ENCODE results near the gene XPOT.
A peak's percentile ranks its signal among the peaks of the same experiment; 100 is the strongest.

Gene XPOT

DNA sequence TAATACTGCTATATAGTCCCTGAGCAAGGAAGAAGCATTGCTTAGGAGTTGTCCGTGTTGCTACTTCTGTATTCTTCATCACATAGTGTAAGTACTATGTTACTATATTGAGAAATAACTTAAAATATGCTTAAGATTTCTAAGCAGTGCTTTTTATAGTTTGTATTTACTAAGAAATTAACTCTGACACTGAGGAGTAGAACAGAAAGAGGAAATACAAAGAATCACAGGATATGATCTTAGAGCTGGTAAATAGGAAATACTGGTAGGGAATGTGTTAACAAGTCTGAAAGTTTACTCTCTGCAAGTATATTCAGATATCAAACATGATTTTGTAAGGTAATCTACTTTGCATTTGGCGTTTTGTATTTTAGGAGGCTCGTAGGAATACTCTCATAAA, 15.5 kb downstream of the XPOT start:
- no peak for DNase-seq

DNA sequence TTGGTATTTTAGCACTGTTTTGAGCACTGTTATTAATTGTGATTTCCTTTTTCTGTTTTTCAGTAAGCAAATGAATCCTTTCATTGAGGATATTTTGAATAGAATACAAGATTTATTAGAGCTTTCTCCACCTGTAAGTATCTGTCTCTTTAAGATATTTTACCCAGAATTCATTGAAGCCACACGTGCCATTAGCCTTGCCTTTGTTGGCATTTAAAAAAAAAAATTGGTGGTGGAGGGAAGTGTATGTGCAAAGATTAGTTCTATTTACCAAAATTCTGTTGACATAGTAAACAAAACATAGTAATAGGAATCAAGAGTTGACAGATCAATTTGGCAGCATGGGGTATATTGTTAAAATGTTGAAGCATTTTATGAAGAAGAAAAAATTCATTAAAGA, 23.8 kb downstream of the XPOT start:
- no peak for DNase-seq

DNA sequence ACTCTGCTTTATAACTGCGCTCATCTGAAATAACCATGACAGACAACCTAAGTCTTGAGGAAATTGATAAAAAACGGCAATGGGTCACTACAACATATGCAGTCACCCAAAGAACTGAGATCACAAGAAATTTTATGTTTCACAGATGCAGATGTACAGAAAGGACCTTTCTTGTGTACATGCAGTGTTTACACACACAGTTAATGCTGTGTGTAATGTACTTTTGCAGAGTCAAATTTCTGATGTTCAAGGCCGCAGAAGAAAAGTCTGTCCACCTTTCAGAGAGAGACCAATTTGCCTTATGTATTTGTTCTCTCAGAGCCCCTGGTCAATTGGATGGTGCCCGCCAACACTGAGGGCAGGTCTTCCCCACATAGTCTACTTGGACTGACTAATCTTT, 24.8 kb downstream of the XPOT start:
- no peak for DNase-seq

DNA sequence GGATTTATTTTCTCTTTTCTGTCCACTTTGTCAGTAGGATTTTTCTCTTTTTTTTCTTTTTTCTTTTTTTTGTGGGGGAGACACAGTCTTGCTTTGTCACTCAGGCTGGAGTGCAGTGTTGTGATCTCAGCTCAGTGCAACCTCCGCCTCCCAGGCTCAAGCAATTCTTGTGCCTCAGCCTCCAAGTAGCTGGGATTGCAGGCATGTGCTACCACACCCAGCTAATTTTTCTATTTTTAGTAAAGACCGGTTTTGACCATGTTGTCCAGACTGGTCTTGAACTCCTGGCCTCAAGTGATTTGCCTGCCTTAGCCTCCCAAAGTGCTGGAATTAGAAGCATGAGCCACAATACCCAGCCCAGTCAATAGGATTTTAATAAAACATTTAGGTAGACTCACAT, 26.7 kb downstream of the XPOT start:
- no peak for DNase-seq

DNA sequence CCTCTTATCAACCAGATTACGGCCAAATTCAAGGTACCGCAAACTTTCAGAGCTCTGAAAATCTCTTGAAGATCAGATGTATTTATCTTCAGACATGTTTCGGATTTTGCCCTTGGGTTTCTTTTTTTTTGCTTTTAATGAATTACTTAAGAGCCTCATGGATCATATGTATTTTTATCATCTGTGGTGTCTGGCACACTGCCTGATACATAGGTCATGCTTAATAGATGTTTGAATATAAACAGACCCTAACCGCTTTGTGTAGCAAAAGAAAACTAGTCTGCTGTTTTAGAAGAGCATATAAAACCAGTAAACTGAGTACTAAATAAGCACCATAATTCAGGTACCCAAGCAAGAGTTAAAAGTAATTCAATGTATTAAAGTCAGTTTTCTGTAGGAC, 27.6 kb downstream of the XPOT start:
- no peak for DNase-seq

DNA sequence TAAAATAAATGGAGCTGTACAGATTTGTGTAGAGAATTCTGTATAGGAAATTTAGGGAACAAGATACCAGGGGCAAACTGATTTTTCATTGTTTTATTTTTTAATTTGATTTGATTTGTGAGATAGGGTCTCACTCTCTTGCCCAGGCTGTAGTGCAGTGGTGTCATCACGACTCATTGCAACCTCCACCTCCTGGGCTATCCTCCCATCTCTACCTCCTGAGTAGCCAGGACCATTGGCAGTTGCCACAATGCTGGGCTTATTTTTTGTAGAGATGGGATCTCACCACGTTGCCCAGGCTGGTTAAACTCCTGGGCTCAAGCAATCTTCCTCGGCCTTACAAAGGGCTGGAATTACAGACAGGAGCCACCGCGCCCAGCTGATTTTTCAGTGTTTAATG, 29.7 kb downstream of the XPOT start:
- DNase-seq = no peak

DNA sequence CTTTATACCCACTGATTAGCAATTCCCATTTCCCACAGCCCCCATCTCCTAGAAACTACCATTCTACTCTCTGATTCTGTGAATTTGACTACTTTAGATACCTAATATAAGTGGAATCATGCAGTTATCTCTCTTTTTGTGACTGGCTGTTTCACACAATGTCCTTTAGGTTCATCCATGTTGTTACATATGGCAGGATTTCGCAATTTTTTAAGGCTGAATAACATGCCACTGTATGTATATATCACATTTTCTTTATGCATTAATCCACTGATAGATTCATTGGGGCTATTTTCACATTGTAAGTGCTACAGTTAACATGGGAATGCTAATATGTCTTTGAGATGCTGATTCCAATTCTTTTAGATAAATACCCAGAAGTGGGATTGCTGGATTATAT, 35.9 kb downstream of the XPOT start:
- DNase-seq = no peak

DNA sequence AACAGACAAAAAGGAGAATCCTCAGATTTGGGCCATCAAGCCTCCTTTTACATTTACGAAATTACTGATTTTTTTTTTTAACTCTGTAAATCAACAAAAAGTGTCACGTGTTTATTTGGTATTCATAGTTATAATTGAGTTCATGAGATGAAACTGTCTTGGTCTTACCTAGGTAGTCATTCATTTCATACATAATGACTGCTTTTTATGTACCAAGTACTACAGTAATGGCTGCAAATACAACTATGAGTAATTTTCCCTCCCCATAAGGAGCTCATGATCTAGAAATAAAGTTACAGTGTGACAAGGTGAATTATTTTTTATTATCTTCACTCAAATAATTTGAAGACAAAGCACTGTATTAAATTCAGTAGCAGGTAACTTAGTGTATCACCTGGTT, 41.3 kb downstream of the XPOT start:
- no peak for DNase-seq

DNA sequence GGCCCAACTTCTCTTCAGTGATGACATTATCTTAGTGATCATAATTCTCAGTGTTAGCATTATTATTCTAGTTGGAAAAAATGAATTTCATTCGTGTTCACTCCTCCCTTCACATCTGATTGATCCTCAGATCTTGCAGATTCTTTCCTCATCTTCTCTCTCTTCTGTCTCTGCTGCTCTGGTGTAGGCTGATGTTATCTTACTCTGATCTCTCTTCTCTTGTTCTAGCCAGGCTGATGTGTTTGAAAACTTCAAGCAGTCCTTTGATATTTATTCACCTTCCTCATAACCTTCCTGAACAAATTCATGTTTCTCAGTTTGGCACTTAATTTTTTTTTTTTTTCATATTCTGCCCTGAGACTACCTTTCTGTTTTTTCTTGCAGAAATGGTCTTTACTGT, 42.1 kb downstream of the XPOT start:
- no peak for DNase-seq

DNA sequence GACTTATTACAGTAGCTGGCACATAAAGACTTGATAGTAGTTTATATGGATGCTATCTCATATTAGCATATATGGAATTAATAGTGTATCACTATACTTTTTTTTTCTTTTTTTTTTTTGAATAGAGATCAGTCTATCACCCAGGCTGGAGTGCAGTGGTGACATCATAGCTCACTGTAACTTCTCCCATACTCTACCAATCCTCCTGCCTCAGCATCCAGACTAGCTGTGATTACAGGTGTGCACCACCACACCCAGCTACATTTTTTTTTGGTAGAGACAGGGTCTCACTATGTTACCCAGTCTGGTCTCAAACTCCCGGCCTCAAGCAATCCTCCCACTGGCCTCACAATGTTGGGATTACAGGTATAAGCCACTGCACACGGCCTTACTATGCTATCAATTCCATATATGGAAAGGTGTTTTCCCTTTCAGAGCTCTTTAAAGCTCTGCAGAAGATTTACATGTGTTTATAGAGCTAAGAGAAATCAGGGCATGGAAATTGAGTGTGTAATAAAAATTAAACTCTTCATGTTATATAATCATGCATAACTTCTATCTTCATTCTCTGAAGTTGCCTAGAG, 46.0 kb downstream of the XPOT start:
- no peak for DNase-seq

DNA sequence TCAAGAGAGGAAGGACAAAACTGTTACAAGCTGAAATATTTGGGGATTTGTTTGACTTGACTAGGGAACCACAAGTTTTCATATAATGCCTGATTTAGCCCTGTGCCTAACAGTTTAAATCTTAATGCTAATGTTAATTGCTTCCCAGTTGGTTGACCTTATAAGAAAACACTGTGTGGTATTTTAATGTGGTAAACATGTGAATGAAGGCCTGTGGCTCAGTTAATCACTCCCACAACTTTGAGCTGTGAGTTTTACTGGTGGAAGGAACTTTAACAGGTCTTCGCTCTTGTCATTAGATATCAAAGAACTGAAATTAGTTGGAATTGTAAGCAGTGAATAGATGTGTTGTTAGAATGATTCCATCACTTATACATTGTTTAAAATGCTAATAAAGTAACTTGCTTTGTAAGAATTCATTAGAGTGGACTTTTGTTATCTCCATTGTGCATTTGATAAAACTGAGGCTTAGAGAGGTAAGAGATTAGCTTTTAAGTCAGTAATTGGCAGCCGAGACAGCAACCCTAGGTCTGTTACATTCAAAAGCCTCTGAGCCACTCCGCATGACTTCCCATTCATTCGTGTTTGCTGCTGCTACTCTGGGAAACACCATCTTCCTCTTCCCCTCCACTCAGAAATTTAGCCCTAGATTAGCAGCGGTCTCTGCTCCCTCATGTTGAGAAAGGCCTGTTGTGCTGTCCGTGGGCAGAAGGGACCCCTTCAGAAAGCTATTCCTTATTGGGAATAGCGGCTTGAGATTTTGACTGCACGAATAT, 46.7 kb downstream of the XPOT start:
- DNase-seq = no peak

DNA sequence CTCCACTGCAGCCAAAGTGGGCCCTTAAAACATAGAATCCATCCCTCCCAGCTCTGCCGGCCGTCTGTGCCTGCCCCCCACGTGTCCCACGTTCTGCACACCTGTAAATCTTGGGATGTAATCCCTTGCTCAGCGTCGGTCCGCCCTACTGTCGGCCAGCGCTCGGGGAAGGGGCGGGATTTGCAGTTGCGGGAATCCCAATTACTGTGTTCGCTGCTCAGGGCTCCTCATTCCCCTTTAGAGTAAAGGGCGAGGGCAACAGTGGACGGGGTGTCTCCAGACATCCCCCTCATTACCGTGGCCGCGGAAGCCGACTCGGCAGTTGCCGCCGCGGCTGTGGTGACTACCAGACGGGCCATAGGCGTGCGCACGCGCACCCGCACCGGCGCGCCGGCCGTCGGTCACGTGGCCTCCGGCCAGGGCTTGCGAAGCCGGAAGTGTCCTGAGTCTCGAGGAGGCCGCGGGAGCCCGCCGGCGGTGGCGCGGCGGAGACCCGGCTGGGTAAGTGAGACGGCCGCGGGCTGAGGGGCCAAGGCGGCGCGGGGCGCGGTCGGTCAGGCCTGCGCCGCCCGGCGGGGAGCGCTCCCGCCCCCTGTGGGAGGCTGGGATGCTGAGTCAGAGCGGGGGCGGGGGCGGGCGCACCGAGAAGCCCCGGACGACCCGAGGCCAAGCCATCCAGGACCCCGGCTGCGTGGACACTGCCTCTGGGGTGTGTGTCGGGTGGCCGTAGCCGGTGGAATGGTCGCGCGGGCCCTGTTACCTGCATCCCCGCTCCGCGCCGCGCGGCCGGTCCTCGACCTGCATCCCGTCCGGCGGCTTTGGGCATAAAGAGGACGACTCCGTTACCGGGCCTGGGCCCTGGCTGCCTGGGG, 47.7 kb downstream of the XPOT start, which contains the start of gene TBK1:
TBK1 (plus strand) TSS at position 434 of the 872 bp plus-strand sequence. CDS start 3,751 bp downstream, outside the sequence.
- peak; percentile 90 for DNase-seq

DNA sequence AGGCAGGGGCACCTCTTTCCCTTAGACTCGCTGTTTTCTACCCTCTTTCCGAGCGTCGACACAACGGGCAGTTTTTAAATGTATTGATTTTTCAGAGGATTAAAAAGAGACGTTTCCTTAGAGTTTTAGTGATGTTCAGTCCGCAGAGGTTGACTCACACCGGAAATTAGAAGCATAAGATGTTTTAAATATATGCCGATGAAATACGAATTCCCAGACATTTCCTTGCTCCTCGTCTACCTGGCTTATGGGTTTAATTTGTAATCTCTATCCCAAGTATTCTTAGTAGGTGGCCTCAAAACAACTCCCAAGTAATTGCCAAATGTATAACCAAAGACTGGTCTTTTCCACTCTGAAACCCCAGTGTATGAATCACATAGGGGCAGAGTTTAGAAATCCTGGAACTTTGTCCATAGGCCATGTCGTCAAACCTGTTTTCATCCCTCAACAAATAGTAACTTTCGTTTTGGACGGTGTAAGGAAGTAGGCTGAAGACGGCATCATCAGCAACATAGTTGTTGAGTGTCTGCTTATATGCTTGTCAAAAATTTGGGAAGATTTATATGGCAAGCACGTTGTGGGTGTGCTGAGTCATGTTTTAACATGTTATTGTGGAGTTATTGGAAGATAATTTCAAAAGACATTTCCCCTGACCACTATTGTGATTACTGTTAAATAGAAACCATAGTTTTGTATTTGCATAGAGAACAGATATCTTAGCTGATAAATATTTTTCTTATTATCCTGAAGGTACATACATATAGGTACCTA, 48.6 kb downstream of the XPOT start:
- DNase-seq = no peak

DNA sequence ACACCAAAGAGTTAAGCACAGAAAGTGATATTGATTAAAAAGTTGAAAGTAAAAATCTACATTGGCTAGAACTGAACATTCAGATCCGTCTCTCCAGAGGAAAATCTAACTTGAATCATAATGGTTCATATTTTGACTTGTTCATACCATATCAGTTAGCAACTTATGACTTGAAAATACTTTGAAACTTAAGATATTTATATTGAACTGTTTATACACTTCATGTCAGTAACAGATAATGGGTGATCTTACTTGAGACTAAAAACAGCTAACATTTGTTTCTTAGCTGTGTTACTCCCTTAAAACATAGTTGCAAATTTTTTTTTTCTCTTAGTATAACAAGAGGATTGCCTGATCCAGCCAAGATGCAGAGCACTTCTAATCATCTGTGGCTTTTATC, 51.3 kb downstream of the XPOT start:
- no peak for DNase-seq

DNA sequence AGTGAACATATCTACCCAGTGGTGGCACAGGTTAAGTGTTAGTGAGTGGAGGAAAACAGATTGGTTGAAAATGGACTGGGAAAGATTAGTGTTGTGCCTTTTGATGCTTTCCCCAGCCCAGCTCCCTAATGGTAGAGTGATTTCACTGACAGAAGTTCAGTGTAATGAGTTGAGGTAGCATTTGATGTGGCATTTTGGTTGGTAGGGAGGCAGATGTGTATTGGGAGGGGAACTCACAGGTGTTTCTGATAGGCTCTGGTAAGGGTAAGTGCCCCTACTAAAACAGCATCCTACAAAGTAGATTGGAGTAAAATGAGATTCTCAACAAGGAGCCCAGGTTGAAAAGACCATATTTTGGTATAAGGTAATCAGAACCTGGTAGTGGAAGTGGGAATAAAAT, 51.9 kb downstream of the XPOT start:
- DNase-seq = no peak

DNA sequence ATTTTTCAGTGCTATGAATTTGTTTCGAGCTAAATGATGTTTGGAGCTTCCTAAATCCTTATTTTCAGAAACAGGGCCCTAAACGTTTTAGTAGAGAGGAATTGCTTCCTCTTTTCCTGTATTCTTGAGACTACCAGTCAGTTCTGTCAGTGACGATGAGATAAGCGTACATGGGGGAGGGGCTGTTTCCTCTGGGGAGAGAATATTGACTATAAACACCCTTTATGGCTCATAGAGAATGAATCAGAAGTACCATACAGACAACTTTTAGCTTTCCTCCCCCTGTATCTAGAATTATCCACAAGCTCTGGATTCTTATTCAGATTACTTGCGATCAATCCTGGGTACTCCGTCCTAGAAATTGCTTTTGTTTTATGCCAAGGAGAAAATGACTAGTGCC, 52.8 kb downstream of the XPOT start:
- DNase-seq = no peak

DNA sequence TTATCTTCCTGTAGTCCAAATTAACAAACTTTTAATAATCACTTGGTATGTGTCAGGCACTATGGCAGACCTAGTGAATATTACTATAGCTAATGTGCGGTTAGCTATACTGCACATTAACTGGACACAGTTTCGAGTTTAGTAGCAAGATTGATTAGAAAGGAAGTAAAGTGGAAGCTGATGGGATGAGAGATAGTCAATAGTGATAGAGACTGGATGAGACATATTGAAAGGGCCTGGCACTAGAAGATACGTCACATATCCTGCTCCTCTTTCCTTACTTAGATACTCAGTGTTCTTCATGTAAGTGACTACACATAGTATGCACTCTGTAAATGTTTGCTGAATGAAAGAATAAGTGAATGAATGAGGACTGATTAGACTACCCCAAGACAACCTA, 53.3 kb downstream of the XPOT start:
- no peak for DNase-seq

DNA sequence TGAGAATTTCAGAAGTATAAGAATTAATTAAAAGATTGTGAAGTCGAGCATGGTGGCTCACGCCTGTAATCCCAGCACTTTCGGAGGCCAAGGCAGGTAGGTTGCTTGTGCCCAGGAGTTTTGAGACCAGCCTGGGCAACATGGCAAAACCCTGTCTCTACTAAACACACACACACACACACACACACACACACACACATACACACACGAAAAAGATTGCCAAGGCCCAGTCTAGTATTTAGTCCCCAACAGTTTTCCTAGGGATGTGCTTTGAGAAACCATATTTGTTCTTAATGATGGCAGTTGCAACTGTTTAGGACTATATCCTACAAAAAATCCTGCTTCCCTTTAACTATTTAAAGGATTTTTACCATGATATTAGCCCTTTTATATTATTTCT, 53.7 kb downstream of the XPOT start:
- no peak for DNase-seq

DNA sequence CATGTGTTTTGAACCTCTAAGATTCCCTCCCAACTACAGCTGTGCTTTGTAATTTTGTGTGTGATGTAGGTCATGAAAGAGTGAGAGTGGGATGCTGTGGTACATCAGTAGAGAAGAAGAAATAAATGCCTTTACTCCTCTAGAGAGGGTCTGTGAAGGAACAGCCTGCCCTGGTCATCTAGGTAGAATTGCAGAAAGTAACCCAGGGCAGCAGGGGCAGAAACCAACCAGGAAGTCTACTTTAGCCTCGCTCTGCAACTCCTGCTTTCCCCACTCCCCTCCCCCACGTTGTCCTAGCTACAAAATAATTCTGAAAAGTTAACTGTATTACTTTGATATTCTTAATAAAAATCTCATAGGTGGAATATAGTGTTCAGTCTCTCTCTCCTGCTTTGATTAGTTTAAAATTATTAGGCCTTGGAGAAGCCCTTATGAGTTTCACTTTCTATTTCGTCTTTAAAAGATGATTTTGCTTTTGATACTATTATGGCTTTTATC, 55.3 kb downstream of the XPOT start:
- DNase-seq = no peak

DNA sequence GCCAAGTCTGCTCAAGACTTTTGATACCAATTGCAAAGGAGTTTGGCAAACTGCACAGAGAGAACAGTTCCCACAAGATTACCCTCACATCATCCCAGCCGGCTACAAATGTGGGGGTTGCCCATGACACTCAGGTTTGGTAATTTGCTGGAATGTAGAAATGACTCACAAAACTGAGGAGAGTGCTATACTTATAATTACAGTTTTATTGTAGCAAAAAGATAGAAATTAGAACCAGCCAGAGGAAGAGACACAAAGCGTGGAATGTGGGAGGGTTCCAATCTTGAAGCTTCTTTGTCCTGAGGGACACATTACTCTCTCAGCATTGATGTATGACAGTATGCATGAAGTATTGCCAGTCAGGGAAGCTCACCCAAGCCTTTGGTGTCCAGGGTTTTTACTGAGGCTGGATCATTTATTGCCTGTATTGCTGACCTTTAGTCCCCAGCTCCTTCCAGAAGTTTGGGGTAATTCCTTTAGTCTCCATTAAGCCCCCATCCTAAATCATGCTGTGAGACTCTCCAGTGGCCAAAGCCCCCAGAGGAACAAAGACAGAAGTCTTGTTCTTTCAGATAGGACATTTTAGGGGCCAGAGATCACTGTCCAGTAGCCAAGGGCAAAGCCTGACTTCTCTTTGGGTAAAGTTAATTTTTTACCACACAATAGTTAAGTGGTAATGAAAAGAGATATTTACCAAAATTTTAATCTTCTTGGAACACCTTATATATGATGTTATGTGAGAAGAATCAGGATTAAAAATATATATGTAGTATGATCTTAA, 57.6 kb downstream of the XPOT start:
- no peak for DNase-seq

DNA sequence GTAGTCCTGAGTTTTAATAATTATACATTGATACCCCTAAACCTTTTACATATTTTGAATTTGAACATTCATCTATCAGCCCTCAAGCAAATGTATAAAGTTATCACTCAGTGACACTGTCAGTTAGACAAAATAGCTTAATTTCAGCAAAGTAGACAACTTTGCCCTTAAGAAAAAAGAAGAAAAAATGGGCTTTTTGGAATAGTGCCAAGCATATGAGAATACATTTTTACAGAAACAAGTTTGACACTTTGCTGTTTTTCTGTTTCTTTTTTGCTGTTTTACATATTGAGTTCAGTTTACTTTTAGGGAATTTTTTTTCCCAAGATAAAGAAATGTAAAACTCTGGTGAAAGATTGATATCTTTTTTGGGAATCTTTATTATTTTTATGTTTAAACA, 62.0 kb downstream of the XPOT start:
- DNase-seq = no peak

DNA sequence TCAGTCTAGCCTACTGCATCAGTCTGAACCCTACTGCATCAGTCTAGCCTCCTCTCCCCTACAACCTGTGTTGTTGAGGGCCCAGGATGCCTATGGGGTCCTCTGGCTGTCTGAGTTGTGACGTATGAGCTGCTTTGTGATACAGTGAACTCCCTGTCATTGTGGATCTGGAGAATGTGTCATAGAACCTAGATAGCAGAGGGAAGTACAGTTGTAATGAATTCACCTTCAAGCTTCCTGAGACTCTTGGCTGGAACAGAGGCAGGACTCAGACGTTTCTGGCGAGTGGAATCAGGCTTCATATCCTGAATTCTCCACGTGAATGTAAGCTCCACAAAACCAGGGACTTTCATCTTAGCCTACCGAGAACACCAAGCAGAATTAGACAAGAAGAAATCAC, 64.8 kb downstream of the XPOT start:
- no peak for DNase-seq
